ENCODE results near the gene SRCAP. TPM values are rescaled to one million over a fixed set of nuclear protein-coding genes. Genes with fewer than 3 reads are reported as not detected.

SRCAP gene
- polyA plus RNA-seq, 1 of the 3 experiments (the other 2 are of a cell fraction) = 5.6 TPM

DNA sequence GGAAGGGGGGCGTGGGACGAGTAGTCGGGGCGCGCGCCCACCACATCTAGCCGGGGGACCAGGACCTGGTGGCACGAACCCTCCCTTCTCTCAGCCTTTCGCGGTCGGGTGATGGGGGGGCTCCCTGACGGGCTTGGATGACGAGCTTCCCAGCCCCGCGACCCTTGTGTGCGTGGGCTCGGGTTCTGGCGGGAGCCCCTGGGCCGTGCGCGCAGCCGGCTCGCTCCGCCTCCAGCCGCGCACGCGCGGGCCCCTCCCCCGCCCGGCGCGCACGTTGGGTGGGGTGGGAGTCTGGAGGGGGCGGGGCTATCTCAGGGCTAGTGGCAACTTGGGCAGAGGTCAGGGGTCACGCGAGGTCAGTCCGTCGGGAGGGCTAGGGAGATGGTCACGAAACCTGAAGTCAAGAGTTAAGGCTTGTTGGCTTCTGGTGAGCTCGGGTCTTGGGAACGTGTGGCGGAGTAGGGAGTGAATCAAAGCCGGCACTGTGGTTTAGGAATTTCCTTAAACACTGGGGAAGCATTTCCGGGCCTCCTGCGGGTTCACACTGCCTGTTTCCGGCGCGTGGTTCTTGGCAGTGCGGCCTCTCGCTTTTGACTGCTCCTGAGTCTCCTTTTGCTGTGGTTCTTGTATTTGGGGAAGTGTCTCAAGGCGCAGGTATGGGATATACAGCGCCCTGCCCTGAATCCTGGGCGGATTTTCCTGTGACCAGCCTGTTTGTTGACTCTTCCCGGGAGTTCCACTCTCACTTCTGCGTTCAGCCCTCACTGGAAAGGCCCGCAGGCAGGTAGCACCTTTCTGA is at the start of gene SRCAP (continued):
- TF ChIP-seq CTCF (IDR thresholded peaks at IDR 0.05) (no peak), RXRA (IDR thresholded peaks at IDR 0.05; ENCODE audit: borderline replicate concordance, low read depth) (peak; percentile 27; the same call in 1 of the 2 replicates), MEF2A (IDR thresholded peaks at IDR 0.05; ENCODE audit: borderline replicate concordance, low read depth) (no peak), MXI1 (IDR thresholded peaks at IDR 0.05; ENCODE audit: low read depth, low read length) (peak; percentile 88), TEAD4 (IDR thresholded peaks at IDR 0.05; ENCODE audit: borderline replicate concordance, insufficient read depth) (no peak), GABPA (IDR thresholded peaks at IDR 0.05; ENCODE audit: low read depth) (peak; percentile 87), EP300 (IDR thresholded peaks at IDR 0.05; ENCODE audit: borderline replicate concordance in 1 of 2, low read depth in 1 of 2, low read length in 1 of 2) (no peak)
- TF ChIP-seq, protein P1, sequence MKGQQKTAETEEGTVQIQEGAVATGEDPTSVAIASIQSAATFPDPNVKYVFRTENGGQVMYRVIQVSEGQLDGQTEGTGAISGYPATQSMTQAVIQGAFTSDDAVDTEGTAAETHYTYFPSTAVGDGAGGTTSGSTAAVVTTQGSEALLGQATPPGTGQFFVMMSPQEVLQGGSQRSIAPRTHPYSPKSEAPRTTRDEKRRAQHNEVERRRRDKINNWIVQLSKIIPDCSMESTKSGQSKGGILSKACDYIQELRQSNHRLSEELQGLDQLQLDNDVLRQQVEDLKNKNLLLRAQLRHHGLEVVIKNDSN (IDR thresholded peaks at IDR 0.05; ENCODE audit: borderline replicate concordance, low read depth) = no peak
- TF ChIP-seq, protein P2, sequence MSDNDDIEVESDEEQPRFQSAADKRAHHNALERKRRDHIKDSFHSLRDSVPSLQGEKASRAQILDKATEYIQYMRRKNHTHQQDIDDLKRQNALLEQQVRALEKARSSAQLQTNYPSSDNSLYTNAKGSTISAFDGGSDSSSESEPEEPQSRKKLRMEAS (IDR thresholded peaks at IDR 0.05; ENCODE audit: low read depth) = peak; percentile 73

DNA sequence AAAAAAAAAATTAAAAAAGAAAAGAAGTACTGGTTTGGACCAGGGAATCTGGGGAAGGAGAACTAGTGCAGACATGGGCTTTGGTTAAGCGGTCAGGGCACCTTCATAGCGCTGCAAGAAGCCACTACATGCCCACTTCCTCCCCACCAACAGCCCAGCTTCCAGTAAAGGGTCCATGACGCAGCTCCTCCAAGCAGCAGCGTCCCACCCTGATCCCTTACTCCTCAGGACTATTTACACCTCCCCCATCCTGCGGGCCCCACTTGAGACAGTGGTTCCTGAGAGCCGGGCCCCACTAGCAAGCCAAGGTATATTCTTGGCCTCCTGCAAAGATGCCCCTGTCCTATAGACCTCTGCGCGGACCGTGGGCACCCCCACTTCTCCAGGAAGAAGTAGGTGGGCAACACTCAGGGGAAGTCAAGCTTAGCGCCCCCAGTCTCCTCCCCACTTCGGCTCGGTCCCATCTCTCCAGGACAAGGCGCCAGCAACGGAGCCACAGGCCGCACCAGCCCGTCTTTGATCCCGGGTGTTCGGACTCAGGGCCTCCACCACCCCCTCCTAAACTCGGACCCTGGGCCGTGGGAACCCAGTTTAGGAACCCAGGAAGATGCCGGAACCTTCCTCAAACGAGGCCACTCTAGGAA is 49.1 kb upstream of the SRCAP start:
- Histone ChIP-seq H3K27ac (ENCODE audit: low read depth in 2 of 2, low read length in 1 of 2) (peak overlapping the region; percentile 82 to 88; a peak in 3 of 4 replicates), H3K9me3 (no peaks in the 10 kb centered on the region), H3K4me2 (peak overlapping the region; percentile 99; the same call in 1 of the 2 replicates), H2AFZ (ENCODE audit: low read depth) (peak overlapping the region; percentile 99), H3K9me2 (no peaks in the 10 kb centered on the region), H3K4me1 (ENCODE audit: control insufficient read depth in 1 of 2, insufficient read depth in 2 of 2, low read depth in 1 of 2, low read length in 1 of 2) (peaks cover 7 to 16% of the 10 kb centered on the region in 2 experiments), H3K36me3 (replicated peaks in 1 of 2; ENCODE audit: control insufficient read depth in 1 of 2, insufficient read depth in 2 of 2, low read length in 1 of 2) (peaks cover 10% of the 10 kb centered on the region in 2 experiments), H3K27me3 (ENCODE audit: insufficient read depth) (no peaks in the 10 kb centered on the region), H3K9ac (no peak overlapping the region), H4K20me1 (ENCODE audit: insufficient read depth) (no peaks in the 10 kb centered on the region), H3F3A (replicated peaks; ENCODE audit: insufficient read depth) (peaks cover 4% of the 10 kb centered on the region), H3K79me2 (ENCODE audit: insufficient read depth) (peaks cover 22% of the 10 kb centered on the region), H3K4me3 (ENCODE audit: low read depth in 2 of 2, low read length in 1 of 2) (peak overlapping the region in 1 of 2 experiments; percentile 21; a peak in 2 of 4 replicates)
- DNase-seq = no peak
- ChIA-PET POLR2A (interaction anchor here (0.7 to 1.4 kb wide), 5 partner anchors 7 to 123 kb away, joined by 3 to 6 read pairs (median 4); partner anchors contain the start of genes FBRS and ZNF689), CTCF (interaction anchor here (1.1 to 1.9 kb wide), 6 partner anchors 10 to 71 kb away, joined by 3 to 12 read pairs (median 4); no protein-coding TSS in a partner anchor)
- TF ChIP-seq RAD21 (IDR thresholded peaks at IDR 0.05; ENCODE audit: low read length) (no peak), CTCF (IDR thresholded peaks at IDR 0.05) (no peak), GABPA (IDR thresholded peaks at IDR 0.05; ENCODE audit: low read depth) (no peak), FOXM1 (IDR thresholded peaks at IDR 0.05; ENCODE audit: low read depth) (no peak), RCOR1 (IDR thresholded peaks at IDR 0.05; ENCODE audit: low read length) (no peak), RFX5 (IDR thresholded peaks at IDR 0.05; ENCODE audit: low read length) (no peak)
- TF ChIP-seq, protein P3, sequence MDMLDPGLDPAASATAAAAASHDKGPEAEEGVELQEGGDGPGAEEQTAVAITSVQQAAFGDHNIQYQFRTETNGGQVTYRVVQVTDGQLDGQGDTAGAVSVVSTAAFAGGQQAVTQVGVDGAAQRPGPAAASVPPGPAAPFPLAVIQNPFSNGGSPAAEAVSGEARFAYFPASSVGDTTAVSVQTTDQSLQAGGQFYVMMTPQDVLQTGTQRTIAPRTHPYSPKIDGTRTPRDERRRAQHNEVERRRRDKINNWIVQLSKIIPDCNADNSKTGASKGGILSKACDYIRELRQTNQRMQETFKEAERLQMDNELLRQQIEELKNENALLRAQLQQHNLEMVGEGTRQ (IDR thresholded peaks at IDR 0.05; ENCODE audit: borderline replicate concordance, low read depth, low read length) = no peak
- TF ChIP-seq, protein P2 (IDR thresholded peaks at IDR 0.05; ENCODE audit: low read depth) = no peak
- TF ChIP-seq, protein P4, sequence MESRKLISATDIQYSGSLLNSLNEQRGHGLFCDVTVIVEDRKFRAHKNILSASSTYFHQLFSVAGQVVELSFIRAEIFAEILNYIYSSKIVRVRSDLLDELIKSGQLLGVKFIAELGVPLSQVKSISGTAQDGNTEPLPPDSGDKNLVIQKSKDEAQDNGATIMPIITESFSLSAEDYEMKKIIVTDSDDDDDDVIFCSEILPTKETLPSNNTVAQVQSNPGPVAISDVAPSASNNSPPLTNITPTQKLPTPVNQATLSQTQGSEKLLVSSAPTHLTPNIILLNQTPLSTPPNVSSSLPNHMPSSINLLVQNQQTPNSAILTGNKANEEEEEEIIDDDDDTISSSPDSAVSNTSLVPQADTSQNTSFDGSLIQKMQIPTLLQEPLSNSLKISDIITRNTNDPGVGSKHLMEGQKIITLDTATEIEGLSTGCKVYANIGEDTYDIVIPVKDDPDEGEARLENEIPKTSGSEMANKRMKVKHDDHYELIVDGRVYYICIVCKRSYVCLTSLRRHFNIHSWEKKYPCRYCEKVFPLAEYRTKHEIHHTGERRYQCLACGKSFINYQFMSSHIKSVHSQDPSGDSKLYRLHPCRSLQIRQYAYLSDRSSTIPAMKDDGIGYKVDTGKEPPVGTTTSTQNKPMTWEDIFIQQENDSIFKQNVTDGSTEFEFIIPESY (IDR thresholded peaks at IDR 0.05; ENCODE audit: borderline replicate concordance, low read depth) = no peak
- TF ChIP-seq, protein P5, sequence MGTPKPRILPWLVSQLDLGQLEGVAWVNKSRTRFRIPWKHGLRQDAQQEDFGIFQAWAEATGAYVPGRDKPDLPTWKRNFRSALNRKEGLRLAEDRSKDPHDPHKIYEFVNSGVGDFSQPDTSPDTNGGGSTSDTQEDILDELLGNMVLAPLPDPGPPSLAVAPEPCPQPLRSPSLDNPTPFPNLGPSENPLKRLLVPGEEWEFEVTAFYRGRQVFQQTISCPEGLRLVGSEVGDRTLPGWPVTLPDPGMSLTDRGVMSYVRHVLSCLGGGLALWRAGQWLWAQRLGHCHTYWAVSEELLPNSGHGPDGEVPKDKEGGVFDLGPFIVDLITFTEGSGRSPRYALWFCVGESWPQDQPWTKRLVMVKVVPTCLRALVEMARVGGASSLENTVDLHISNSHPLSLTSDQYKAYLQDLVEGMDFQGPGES (IDR thresholded peaks at IDR 0.05; ENCODE audit: low read depth, low read length) = no peak
- WGBS (ENCODE audit: low lambda C conversion rate) = 80% methylated on average over 22 of the region's 22 CpGs
